ENCODE data around the gene ATXN1. TPM values are rescaled to one million over a fixed set of nuclear protein-coding genes. Genes with fewer than 3 reads are reported as not detected.
A peak's percentile ranks its signal among the peaks of the same experiment; 100 is the strongest.

Gene ATXN1
- total and polyA plus RNA-seq, 2 of the 13 experiments (the other 11 are each of a cell fraction or from before 2014, with no cell fraction given) = 20.7 to 39.5 TPM

- TF ChIP-seq GABPA (IDR thresholded peaks at IDR 0.05; ENCODE audit: low read depth, low read length) (no peak), GABPA (CRISPR knock-in tag; IDR thresholded peaks at IDR 0.05; ENCODE audit: low read depth) (0 out of 2 replicates have a peak, but pooled peaks have one; percentile 10), ARNT (IDR thresholded peaks at IDR 0.05) (no peak), ZXDC (CRISPR knock-in tag; IDR thresholded peaks at IDR 0.05) (no peak), SRF (IDR thresholded peaks at IDR 0.05; ENCODE audit: low read depth, low read length) (no peak), FOXA3 (CRISPR knock-in tag; IDR thresholded peaks at IDR 0.05) (peak; percentile 90), SAFB2 (CRISPR knock-in tag; IDR thresholded peaks at IDR 0.05; ENCODE audit: borderline replicate concordance, low read depth) (no peak), NFE2 (CRISPR knock-in tag; IDR thresholded peaks at IDR 0.05) (no peak; the same call in 1 of the 2 replicates), CBX1 (IDR thresholded peaks at IDR 0.05; ENCODE audit: low read depth) (no peak), POLR2AphosphoS2 (IDR thresholded peaks at IDR 0.05; ENCODE audit: low read depth, low read length) (peak; percentile 85; the same call in 1 of the 2 replicates), ZNF34 (CRISPR knock-in tag; IDR thresholded peaks at IDR 0.05; ENCODE audit: borderline replicate concordance) (no peak), ZNF644 (CRISPR knock-in tag; IDR thresholded peaks at IDR 0.05; ENCODE audit: low read depth) (peak; percentile 86), ZNF263 (CRISPR knock-in tag; IDR thresholded peaks at IDR 0.05) (peak; percentile 56; the same call in 1 of the 2 replicates), SIX1 (CRISPR knock-in tag; IDR thresholded peaks at IDR 0.05; ENCODE audit: borderline replicate concordance) (peak; percentile 90; the same call in 1 of the 2 replicates), ZNF777 (CRISPR knock-in tag; IDR thresholded peaks at IDR 0.05) (no peak), MED8 (CRISPR knock-in tag; IDR thresholded peaks at IDR 0.05; ENCODE audit: insufficient replicate concordance) (no peak), ZFY (CRISPR knock-in tag; IDR thresholded peaks at IDR 0.05) (no peak), CBX2 (IDR thresholded peaks at IDR 0.05; ENCODE audit: low read depth, low read length) (no peak), CBX2 (CRISPR knock-in tag; IDR thresholded peaks at IDR 0.05; ENCODE audit: low read depth) (no peak), PRMT3 (CRISPR knock-in tag; IDR thresholded peaks at IDR 0.05; ENCODE audit: borderline replicate concordance, low read depth) (no peak), ZNF572 (CRISPR knock-in tag; IDR thresholded peaks at IDR 0.05) (no peak), ELF3 (CRISPR knock-in tag; IDR thresholded peaks at IDR 0.05) (peak; percentile 49; the same call in 1 of the 2 replicates)
- TF ChIP-seq, protein P1, sequence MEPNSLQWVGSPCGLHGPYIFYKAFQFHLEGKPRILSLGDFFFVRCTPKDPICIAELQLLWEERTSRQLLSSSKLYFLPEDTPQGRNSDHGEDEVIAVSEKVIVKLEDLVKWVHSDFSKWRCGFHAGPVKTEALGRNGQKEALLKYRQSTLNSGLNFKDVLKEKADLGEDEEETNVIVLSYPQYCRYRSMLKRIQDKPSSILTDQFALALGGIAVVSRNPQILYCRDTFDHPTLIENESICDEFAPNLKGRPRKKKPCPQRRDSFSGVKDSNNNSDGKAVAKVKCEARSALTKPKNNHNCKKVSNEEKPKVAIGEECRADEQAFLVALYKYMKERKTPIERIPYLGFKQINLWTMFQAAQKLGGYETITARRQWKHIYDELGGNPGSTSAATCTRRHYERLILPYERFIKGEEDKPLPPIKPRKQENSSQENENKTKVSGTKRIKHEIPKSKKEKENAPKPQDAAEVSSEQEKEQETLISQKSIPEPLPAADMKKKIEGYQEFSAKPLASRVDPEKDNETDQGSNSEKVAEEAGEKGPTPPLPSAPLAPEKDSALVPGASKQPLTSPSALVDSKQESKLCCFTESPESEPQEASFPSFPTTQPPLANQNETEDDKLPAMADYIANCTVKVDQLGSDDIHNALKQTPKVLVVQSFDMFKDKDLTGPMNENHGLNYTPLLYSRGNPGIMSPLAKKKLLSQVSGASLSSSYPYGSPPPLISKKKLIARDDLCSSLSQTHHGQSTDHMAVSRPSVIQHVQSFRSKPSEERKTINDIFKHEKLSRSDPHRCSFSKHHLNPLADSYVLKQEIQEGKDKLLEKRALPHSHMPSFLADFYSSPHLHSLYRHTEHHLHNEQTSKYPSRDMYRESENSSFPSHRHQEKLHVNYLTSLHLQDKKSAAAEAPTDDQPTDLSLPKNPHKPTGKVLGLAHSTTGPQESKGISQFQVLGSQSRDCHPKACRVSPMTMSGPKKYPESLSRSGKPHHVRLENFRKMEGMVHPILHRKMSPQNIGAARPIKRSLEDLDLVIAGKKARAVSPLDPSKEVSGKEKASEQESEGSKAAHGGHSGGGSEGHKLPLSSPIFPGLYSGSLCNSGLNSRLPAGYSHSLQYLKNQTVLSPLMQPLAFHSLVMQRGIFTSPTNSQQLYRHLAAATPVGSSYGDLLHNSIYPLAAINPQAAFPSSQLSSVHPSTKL (CRISPR knock-in tag; IDR thresholded peaks at IDR 0.05) = peak; percentile 97
These were observed 222.0 kb downstream of the ATXN1 start (continued) for GRCh38 chr6:16539086-16539931.
